Measurements from ENCODE around the gene TEDC2.
"Not testable (repeated sequence)": the region's sequence is repeated elsewhere in the genome, so short reads cannot be mapped to it uniquely, and the experiment has no call there.

The TEDC2 gene, protein sequence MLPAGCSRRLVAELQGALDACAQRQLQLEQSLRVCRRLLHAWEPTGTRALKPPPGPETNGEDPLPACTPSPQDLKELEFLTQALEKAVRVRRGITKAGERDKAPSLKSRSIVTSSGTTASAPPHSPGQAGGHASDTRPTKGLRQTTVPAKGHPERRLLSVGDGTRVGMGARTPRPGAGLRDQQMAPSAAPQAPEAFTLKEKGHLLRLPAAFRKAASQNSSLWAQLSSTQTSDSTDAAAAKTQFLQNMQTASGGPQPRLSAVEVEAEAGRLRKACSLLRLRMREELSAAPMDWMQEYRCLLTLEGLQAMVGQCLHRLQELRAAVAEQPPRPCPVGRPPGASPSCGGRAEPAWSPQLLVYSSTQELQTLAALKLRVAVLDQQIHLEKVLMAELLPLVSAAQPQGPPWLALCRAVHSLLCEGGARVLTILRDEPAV

DNA sequence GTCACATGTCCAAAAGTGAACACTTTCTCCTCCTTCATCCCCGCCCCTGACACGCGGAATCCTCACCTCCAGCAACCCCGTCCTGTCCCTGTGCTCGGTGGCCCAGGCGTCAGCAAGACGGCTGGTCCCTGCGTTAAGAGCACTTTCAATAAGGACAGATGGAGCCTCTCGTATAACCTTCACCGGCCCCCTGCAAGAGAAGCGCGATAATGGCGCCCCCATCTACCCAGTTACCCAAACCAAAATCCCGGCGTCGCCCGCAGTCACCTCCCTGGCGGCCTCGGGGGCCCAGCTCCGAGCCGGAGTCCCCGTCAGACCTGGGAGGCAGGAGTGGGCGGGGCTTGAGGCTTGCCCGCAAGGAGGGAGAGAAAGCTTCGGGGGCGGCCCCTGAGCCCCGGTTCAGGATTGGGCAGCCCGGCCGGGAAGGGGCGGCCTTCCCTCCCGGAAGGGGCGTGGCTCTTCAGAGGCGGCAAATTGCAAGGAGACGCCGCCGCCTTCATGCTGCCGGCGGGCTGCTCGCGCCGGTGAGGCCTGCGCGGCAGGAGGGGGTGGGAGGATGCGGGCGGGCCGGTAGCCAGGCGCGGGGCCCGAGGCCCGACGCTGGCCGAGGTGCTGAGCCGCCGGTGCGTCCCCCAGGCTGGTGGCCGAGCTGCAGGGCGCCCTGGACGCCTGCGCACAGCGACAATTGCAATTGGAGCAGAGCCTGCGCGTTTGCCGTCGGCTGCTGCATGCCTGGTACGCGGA lies at the start of gene TEDC2:
Gene TEDC2, plus strand, starts transcription at position 463 of the 744 bp plus-strand sequence. Its CDS starts 36 bp downstream, at position 499.
- DNase-seq: peak; percentile 46 to 97 (median 88)

DNA sequence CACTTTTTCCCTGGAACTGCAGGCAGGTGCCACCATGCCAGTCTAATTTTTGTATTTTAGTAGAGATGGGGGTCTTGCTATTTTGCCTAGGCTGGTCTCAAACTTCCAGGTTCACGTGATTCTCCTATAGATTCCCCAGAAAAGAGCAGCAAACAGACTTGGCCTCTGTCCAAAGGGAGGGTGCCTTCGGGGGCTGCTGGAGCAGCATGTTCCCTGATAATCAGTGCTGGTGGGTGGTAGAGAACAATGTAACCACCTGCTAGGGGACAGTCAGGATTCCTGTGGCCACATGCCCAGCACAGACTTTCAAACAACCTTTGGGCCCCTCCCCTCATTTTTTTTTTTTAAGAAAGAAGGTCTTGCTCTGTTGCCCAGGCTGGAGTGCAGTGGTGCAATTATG lies 44.8 kb upstream of the TEDC2 start:
- DNase-seq: no peak

DNA sequence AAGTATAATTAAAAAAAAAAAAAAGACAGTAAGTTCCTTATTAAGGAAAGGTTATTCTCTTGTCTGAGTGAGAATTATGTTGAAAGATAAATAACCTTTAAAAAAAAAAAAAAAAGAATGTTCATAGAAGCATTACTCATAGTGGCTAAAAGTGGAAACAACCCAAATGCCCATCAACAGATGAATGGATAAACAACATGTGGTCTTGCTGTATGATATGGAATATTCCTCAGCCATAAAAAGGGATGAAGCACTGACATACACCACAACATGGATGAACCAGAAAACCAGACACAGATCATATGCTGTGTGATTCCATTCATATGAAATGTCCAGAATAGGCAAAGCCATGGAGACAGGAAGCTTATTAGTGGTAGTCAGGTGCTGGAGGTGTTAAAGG lies 39.9 kb upstream of the TEDC2 start:
- DNase-seq: no peak

DNA sequence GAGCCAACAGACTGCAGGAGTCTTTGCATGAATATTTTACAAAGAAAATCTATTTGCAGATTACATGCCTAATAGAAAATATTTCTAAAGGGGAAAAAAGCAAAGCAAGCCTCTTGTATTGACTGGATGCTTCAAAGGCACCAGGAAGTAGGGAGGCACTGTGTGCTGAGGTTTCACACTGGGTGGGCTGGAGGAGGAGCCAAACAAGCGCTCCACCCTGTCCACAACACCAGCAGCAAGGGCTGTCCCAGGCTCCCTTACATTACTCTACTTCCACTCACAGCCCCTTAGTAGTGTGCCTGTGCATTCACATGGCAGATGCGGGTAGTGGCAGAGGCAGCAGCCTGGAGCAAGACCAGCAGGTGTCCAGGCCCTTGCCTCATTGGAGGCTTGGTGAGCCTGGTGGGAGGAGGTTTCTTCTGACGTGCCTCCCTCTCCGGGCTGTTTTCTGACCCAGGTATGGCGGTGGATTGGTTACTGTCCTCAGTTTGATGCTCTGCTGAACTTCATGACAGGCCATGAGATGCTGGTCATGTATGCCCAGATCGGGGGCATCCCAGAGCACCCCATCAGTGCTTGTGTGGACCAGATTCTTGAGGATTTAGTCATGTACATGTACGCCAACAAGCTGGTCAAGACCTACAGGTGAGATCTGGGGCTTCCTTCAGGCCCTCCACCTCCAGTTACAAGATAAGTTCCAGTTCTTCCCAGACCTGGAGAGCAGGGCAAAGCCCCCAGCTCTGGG lies 37.6 kb upstream of the TEDC2 start:
- no peak for DNase-seq

GRCh38 chr16:2424061-2425007 lies 35.6 kb upstream of the TEDC2 start:
- DNase-seq: no peak

- peak in 3 of 56 donors; percentile 3 to 14 (median 12) for DNase-seq
Observed at GRCh38 chr16:2425008-2425518, 34.8 kb upstream of the TEDC2 start.

- no peak for DNase-seq
Observed at GRCh38 chr16:2425825-2426430, 34.0 kb upstream of the TEDC2 start.

DNA sequence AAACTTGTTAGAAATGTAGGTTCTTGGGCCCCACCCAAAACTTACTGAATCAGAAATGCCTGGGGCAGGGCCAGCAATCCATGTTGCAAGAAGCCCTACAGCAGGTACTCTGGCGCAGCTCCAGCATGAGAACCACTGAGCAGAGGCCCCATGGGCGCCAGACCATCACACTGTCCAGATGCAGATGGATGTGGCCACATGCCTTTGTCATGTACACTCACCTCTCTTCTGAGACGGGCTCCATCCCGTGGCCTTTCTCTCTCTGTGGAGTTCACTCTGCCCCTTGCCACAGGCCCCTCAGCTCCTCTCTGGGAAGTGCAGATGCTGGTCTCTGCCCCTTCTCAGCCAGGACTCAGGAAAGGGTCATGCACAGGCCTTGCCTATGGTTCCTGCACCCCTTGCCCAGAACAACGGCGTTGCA lies 33.0 kb upstream of the TEDC2 start:
- DNase-seq: no peak

DNA sequence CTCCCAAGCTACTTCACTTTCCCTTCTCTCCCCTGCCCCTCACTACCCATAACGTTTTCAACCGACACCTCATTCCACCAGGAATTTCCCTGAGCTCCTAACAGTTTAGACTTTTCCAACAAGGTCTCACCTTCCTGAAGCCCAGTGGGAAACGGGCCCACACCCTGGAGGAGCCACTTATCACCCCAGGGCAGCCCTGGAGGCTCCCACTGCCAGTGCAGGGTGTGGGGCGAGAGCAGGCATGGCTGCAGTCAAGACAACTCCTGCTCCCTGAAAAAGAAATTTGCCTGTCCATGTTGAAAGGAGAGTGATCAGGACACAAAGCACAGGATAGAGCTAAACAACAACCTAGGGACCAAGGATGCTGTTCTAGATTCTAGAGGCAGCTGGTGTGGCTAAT lies 32.4 kb upstream of the TEDC2 start:
- no peak for DNase-seq

GRCh38 chr16:2428051-2428783 lies 31.7 kb upstream of the TEDC2 start:
- DNase-seq: peak in 6 of 56 donors; percentile 14 to 63 (median 36)

DNA sequence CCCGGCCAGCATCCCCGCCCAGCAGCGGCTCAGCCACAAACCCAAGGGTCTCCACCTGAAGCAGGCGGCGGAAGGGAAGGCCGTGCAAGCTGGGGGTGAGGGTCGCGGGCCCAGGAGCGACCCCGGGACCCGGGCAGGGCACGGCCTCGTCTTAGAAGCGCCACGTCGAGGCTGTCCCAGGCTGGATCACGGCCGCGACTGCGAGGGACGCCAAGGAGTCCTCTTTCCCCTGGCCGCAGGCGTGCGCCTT lies 31.2 kb upstream of the TEDC2 start:
- DNase-seq: no peak

- DNase-seq: peak; percentile 78 to 98 (median 95)
Observed at GRCh38 chr16:2429034-2429770, 30.7 kb upstream of the TEDC2 start, which contains the start of gene CCNF. CCNF (plus strand) TSS chr16:2429447; CDS start chr16:2429482, 35 bp downstream.

GRCh38 chr16:2429771-2430663 lies 29.9 kb upstream of the TEDC2 start:
- peak in 4 of 56 donors; percentile 6 to 42 (median 10) for DNase-seq

DNA sequence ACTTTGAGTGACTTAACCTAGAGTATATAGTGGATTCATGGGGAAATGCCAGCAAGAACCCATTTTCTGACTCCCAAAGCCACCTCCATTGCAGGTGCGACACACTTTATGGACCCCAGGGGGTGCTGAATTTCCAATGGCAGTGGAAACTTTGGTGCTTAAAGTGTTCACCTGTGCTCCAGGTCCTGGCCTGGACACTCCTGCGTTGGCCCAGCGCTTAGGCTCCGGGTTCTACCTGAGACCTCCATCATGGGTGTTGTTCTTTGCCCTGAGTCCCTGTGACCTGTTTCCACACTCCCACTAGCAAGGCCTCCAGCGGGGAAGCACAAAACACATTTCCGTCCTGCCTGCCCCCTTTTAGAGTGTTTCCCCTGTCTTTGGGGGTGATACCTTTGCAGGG lies 27.6 kb upstream of the TEDC2 start:
- no peak for DNase-seq

DNA sequence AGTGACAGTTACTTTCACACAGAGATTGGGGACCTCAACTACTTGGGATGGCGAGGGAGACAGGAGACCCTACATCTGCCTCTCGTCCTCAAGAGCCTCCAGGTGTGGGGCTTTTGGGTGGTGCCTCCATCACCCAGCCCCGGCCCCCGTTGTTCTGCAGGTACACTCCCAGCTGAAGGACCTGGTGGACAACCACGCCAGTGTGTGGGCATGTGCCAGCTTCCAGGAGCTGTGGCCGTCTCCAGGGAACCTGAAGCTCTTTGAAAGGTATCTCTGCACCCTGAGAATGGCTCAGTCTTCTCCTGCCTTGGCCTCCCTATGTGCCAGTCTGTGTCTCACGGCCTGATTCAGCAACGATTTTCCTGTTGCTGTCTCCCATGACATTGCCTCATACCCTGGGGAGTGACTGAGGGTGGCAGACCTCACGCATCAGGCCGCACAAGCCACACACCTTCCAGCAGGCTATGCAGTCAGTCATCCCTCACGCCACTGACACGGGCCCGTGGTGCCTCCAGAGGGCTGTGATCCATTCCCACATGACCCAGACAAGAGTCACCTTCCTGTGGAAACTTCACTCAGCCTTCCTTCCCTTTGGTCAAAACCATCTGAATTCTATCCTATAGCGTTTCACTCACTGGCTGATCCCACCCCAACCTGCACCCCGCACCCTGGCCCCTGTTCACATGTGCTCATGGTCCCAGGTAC lies 27.0 kb upstream of the TEDC2 start:
- no peak for DNase-seq

- DNase-seq: not testable (repeated sequence)
Observed at GRCh38 chr16:2435236-2435635, 24.7 kb upstream of the TEDC2 start.

DNA sequence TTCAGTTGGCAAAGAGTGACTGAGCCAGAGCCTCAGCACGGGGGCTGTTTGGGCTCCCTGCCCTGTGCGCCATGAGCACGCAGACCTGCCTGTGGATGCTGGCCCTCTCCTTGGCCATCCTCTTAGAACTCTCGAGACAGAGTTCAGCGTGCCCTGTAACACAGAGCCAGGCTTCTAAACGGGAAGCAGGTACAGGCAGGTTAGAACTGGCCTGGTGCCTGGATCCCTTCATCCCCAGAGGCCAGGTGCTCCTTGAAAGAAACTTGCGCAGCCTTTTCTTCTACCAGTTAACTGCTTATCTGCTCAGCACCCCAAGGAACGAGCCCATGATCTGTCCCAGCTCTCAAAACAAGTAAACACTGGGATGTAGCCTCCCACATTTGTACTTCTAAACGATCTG lies 23.8 kb upstream of the TEDC2 start:
- no peak for DNase-seq
